Vagina (tissue), 2 donors: Measurements from ENCODE around the gene UBE2G1.

Experiments
- POLR2A ChIP-seq, 2 donors: fragments of 450-650 bp; IDR thresholded peaks; one replicate each; pipeline ENCODE4 v1.6.1; 2017; ENCODE audit warnings: antibody characterized with exemption in 2 of 2, mild to moderate bottlenecking in 2 of 2, moderate library complexity in 2 of 2
- TF ChIP-seq, protein P1 (sequence below), 3 experiments: fragments of 450-650 bp in 2 of 3; fragments of 200-600 bp in 1 of 3; sonication (generic) in 1 of 3; IDR thresholded peaks; one replicate each; pipeline ENCODE4 v1.5.1; 2017 to 2019; ENCODE audit warnings: antibody characterized with exemption in 3 of 3, mild to moderate bottlenecking in 2 of 3, moderate library complexity in 2 of 3

DNA sequence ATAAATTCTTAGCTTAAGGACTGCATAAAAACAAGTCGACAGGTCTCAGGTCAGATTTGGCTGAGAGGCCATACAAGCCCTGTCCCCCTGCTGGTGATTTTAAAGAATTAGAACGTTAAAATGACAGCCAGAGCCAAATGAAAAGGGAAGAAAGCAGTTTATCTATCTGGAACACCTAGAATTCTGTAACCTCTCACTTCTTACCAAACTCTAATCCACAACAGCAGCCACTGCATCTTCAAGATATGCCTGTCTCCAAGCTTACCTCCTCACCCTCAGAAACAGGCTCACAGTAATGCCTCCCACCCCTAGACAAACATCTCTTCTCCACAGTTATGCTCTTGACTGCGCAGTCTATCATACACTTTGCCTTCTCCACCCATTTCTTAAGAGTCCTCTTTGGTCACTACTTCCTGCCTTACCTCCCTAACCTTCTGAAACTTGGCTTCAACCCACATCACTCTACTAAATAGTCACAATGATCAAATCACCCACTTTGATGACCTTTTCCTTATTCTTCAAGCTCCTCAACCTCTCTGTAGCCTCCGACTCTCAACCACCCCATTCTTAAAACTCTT is 116.9 kb downstream of the UBE2G1 start:
- TF ChIP-seq, protein P1, sequence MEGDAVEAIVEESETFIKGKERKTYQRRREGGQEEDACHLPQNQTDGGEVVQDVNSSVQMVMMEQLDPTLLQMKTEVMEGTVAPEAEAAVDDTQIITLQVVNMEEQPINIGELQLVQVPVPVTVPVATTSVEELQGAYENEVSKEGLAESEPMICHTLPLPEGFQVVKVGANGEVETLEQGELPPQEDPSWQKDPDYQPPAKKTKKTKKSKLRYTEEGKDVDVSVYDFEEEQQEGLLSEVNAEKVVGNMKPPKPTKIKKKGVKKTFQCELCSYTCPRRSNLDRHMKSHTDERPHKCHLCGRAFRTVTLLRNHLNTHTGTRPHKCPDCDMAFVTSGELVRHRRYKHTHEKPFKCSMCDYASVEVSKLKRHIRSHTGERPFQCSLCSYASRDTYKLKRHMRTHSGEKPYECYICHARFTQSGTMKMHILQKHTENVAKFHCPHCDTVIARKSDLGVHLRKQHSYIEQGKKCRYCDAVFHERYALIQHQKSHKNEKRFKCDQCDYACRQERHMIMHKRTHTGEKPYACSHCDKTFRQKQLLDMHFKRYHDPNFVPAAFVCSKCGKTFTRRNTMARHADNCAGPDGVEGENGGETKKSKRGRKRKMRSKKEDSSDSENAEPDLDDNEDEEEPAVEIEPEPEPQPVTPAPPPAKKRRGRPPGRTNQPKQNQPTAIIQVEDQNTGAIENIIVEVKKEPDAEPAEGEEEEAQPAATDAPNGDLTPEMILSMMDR (IDR thresholded peaks at IDR 0.05) = peak in 1 of 3 experiments; percentile 13
- TF ChIP-seq POLR2A (IDR thresholded peaks at IDR 0.05) = no peak
